GM19099 (cell line): ENCODE results near the gene IL13.

Experiments used
- POLR2A ChIP-seq: IDR thresholded peaks from 3 replicates; pipeline ENCODE4 v1.6.1; 2011; ENCODE audit warnings: low read depth; ENCODE audit not compliant: insufficient read length; ENCODE audit errors: extremely low read depth

The IL13 gene

GRCh38 chr5:132651838-132652469 is 6.0 kb upstream of the IL13 start:
- TF ChIP-seq POLR2A, result no peak

- TF ChIP-seq POLR2A, result no peak
These were observed 4.3 kb upstream of the IL13 start for GRCh38 chr5:132653716-132654115.

- no peak for TF ChIP-seq POLR2A
These were observed 1.9 kb upstream of the IL13 start for GRCh38 chr5:132655821-132656773.

- TF ChIP-seq POLR2A, result no peak
These were observed 1.1 kb upstream of the IL13 start for GRCh38 chr5:132656774-132657355.

GRCh38 chr5:132658381-132659302 is 669 bp downstream of the IL13 start:
- TF ChIP-seq POLR2A, result no peak

GRCh38 chr5:132659598-132660493 is 1.9 kb downstream of the IL13 start:
- TF ChIP-seq POLR2A, result no peak

- peak; percentile 9 for TF ChIP-seq POLR2A
These were observed 3.4 kb downstream of the IL13 start for GRCh38 chr5:132661231-132662003.

GRCh38 chr5:132662004-132662401 is 4.0 kb downstream of the IL13 start:
- TF ChIP-seq POLR2A, result no peak

- TF ChIP-seq POLR2A, result peak; percentile 63
These were observed 5.2 kb downstream of the IL13 start for GRCh38 chr5:132662925-132663770.

- peak; percentile 38 for TF ChIP-seq POLR2A
These were observed 6.1 kb downstream of the IL13 start for GRCh38 chr5:132663771-132664695.

- TF ChIP-seq POLR2A, result no peak
These were observed 6.8 kb downstream of the IL13 start for GRCh38 chr5:132664696-132665209.
